ENCODE measurements around the gene SEPTIN5.
"Not testable (repeated sequence)": the region's sequence is repeated elsewhere in the genome, so short reads cannot be mapped to it uniquely, and the experiment has no call there.

The SEPTIN5 gene

DNA sequence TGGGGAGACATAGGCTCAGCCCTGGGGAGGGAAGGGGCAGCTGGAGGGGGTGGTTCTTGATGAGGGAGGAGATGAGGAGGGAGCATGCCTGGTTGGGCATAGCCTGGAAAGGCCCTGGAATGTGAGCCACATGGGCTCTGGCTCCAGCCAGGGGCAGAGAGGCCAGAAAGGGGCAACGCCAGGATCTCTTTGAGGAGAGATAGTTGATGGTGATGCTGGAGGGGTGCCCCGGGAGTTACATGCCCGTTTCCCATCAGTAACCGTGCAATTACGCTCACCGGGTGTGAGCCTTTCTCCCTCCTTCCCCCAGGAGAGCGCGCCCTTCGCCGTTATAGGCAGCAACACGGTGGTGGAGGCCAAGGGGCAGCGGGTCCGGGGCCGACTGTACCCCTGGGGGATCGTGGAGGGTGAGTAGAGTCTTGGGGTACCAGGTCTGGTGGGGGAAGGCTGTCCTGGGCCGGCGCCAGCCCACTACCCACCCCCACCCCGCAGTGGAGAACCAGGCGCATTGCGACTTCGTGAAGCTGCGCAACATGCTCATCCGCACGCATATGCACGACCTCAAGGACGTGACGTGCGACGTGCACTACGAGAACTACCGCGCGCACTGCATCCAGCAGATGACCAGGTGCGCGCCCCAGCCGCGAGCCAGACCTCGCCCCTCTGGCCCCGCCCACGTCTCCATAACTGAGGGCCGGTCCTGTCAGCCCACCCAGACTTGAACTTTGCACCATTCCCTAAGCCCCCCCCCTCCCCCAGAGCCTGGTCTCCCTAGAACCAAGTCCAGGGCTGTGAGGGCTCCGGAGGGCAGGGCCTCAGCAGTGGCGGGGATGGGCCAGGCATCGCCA, 7.3 kb downstream of the SEPTIN5 start:
- DNase-seq: no peak

DNA sequence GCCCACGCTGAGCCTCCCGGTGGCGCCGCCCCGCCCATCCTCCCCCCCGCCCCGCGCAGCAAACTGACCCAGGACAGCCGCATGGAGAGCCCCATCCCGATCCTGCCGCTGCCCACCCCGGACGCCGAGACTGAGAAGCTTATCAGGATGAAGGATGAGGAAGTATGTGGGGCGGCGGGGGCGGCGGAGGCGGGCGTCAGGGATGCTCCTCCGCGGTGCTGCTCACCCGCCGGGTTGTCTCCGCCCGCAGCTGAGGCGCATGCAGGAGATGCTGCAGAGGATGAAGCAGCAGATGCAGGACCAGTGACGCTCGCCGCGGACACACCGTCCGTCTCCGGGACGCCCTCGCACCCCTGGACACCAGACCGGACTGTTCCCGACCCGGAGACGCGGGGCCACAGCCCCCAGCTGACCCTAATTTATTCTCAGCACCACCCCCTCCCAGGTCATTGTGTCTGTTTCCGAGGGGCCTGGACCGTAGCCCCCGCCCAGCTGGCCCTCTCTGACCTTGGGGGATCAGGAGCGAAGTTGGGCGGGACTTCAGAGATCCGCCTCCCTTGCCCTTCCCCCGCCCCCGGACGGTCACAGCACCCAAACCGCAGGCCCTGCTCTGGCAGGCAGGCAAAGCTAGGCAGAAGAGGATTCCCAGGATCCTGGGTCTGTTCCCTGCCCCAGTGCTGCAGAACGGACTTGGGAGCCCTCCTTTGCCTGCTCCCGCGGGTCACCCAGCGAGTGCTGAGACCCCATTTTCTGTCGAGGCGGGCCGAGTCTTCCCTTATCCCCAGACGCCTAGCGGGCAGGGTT, 8.1 kb downstream of the SEPTIN5 start:
- DNase-seq: no peak

DNA sequence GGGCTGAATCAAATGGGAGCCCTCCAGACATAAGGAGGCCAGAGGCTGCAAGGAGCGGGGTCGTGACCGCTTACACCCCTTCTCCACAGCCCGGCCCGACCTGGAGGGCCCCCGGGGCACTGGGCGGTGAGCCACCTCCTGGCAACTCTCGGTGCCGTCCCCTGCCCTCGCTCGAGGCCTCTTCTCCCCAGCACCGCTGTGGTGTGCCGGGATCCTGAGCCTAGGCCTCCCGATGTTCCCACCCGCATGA, 8.6 kb downstream of the SEPTIN5 start:
- DNase-seq: no peak

DNA sequence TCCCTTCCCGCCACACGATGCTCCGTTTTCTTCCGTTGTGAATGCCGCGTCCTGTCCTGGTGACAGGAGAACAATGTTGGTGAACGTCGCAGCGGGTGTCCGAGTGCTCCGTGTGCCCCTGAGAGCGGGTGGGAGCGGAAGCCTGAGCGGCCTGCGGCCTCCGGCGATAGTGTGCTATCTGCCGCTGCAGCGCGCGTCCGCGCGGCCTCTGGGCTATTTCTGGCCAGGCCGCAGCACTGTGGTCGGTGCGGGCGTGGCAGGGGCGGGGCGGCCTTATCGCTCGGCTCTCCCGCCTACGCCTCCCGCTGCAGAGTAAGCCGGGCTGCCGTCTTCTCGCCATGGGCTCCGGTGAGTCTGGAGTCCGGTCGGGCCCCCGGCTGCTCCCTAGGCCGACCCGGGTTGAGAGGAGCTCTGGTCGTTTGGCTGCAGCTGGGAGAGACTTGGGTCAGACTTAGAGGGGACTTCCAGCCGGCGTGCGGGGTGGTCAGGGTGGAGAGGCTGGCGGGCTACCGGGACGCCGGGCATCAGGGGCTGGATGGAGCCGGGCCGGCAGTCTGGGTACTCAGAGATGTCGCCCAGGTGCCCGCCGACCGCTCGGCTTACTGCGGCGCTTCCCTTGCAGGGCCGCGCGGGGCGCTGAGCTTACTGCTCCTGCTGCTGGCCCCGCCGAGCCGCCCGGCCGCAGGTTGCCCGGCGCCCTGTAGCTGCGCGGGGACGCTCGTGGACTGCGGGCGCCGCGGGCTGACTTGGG, 9.1 kb downstream of the SEPTIN5 start, which contains the start of gene GP1BB:
GP1BB (plus strand) TSS at position 308 of the 751 bp plus-strand sequence; CDS start at position 339, 31 bp downstream.
- no peak for DNase-seq

DNA sequence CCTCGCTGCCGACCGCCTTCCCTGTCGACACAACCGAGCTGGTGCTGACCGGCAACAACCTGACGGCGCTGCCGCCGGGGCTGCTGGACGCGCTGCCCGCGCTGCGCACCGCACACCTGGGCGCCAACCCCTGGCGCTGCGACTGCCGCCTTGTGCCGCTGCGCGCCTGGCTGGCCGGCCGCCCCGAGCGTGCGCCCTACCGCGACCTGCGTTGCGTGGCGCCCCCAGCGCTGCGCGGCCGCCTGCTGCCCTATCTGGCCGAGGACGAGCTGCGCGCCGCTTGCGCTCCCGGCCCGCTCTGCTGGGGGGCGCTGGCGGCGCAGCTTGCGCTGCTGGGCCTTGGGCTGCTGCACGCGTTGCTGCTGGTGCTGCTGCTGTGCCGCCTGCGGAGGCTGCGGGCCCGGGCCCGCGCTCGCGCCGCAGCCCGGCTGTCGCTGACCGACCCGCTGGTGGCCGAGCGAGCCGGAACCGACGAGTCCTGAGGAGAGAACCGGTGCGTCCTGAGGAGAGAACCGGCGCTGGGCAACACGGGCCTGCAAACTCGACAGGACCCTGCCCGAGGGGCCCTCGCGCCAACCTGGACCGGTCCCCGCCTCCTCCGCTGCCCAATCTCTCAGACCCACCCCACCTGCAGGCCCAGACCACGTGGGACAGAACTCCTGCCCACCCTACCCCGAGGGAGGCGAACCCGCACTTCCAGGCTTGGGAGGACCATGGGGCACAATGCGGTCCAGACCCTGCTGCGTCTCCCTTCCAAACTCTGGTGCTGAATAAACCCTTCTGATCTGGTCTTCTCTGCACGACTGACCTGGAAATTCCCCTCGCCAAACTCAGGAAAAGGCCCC, 9.9 kb downstream of the SEPTIN5 start:
- DNase-seq: no peak

DNA sequence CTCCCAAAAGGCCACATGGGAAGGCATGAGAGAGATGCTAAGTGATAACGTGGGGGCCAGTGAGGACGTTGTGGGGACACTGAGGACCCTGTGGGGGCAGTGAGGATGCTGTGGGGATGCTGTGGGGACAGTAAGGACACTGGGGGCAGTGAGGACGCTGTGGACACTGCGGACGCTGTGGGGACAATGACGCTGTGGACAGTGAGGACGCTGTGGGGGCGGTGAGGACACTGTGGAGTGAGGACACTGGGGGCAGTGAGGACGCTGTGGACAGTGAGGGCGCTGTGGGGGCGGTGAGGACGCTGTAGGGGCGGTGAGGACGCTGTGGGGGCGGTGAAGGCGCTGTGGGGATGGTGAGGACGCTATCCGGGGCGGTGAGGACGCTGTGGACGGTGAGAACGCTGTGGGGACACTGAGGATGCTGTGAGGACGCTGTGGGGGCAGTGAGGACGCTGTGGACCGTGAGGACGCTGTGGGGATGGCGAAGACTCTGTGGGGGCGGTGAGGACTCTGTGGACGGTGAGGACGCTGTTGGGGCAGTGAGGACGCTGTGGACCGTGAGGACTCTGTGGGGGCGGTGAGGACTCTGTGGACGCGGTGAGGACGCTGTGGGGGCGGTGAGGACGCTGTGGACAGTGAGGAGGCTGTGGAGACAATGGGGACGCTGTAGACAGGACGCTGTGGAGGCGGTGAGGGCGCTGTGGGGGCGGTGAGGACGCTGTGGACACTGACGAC, 10.8 kb downstream of the SEPTIN5 start:
- DNase-seq: no peak

DNA sequence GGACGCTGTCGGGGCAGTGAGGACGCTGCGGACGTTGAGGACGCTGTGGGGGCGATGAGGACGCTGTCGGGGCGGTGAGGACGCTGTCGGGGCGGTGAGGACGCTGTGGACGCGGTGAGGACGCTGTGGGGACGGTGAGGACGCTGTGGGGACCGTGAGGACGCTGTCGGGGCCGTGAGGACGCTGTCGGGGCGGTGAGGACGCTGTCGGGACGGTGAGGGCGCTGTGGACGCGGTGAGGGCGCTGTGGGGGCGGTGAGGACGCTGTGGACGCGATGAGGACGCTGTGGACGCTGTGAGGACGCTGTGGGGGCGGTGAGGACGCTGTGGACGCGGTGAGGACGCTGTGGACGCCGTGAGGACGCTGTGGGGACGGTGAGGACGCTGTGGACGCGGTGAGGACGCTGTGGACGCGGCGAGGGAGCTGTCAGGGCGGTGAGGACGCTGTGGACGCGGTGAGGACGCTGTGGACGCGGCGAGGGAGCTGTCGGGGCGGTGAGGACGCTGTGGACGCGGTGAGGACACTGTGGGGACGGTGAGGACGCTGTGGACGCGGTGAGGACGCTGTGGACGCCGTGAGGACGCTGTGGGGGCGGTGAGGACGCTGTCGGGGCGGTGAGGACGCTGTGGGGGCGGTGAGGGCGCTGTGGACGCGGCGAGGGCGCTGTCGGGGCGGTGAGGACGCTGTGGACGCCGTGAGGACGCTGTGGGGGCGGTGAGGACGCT, 11.9 kb downstream of the SEPTIN5 start:
- DNase-seq: not testable (repeated sequence)

DNA sequence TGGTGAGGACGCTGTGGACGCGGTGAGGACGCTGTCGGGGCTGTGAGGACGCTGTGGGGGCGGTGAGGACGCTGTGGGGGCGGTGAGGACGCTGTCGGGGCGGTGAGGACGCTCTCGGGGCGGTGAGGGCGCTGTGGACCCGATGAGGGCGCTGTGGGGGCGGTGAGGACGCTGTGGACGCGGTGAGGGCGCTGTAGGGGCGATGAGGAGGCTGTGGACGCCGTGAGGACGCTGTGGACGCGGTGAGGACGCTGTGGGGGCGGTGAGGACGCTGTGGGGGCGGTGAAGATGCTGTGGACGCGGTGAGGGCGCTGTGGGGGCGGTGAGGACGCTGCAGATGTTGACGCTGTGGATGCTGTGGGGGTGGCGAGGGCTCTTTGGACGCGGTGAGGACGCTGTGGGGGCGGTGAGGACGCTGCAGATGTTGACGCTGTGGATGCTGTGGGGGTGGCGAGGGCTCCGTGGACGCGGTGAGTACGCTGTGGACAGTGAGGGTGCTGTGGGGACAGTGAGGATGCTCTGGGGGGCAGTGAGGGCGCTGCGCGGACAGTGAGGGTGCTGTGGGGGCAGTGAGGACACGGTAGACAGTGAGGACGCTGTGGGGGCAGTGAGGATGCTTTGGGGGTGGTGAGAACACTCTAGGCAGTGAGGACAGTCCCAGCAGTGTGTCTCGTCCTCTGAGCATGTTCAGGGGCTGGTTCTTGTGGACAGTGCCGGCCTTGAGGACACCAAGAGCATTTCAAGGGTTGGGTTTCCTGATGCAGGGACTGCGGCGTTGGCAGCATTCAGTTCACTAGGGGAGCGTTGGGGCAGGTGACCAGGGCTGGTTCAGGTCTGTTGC, 13.2 kb downstream of the SEPTIN5 start:
- no peak for DNase-seq

DNA sequence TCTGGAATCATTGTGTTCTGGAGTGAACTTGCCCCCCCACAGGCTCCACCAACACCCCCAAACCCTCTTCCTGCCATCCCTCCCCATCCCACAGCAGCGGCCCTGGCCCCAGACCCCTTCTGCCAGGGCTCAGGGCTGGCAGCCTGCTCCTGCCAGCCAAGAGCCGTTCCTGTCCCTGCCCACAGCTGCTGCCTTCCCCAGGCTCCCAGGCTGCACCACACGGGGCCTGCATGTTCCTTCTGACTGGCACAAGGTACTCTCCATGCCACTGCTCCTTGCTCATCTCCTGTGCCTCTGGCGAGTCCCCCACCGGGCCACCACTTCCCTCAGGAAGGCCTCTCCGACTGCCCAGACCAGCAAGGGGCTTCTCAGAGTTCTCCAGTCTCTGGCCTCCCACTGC, 14.0 kb downstream of the SEPTIN5 start:
- no peak for DNase-seq

DNA sequence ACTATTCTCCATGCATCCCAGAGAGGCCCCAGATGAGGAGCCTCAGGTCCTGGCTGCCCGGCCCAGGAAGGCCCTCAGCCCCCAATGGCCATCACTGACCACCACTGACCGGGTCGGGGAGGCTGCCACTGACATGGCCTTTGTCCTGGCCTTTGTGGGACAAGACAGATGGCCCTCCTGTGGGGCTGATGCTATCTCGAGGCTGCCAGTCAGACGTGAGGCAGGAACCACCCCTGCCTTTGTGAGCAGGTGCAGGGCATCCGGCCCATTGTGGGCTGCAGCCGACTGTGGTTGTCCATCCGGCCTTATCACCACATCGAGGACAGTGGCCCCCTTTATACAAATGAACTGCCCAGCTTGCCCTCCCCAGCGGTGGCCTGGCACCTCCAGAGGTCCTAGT, 14.5 kb downstream of the SEPTIN5 start:
- DNase-seq: no peak

DNA sequence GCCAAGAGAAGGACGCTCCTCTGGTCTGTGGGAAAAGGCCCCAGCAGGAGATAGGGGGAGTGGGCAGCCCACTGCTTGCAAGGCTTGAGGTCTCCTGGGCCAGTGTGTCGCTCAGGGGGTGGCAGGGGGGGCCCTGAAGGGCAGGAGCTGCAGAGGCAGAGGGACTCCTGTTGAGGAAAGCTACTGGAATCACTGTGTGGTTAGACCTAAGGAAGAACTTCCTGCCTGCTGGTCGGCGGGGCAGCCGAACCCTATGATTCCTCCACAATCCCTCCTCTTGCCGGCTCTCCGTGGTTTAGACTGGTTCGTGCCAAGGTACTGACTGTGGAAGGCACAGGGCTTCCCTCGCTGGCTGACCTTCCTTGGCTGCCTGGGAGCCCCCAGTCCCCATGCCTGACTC, 15.2 kb downstream of the SEPTIN5 start:
- no peak for DNase-seq

DNA sequence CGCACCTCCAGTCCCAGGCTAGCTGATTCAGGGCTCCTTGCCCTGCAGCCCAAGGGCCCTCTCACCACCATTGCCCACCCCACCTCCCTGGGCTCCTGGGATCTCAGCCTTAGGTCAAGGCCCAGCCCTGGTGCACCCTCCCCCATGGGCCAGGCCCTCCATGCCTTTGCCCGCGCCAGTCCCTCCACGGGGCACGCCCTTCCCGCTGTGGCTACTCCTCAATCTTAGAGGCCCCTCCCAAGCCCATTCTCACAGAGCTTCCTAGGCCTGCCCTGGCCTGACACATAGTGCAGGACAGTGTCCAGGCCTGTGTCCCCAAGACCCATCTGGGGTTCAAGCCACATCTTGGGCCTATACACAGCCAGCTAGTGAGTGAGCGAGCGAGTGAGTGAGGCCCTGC, 15.9 kb downstream of the SEPTIN5 start:
- no peak for DNase-seq

DNA sequence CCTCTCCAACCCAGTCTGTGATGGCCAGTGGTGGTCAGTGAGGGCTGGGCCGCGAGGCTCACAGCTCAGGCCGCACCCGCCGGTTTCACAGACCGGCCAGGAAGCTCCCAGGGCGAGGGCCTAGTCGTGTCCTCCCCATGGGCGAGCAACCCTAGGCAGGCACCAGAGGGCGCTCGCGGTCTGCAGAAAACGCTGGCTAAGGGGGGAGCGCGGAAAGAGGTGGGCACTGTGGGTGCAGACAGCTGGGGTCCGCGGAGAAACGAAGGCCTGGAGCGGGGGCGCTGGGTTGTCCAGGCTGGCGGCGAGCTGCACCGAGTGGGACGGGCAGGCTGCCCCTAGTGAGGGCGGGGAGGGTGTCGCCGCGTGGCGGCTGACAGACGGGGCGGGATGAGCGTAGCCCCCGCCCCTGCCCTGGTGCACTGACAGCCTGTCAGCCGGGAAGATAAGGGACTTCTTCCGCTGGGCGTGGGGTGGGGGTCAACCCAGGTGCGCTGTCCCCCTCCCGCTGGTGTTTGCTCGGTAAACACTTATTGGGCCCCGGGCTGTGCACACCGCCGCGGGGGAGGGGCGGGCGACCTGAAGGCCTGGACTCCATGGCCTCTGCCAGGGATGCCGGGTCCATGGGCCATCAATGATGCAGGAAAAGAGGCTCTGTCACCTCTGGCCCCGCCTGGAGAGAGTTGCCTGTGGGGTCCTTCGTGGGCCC, 16.5 kb downstream of the SEPTIN5 start:
- DNase-seq: peak; percentile 57

DNA sequence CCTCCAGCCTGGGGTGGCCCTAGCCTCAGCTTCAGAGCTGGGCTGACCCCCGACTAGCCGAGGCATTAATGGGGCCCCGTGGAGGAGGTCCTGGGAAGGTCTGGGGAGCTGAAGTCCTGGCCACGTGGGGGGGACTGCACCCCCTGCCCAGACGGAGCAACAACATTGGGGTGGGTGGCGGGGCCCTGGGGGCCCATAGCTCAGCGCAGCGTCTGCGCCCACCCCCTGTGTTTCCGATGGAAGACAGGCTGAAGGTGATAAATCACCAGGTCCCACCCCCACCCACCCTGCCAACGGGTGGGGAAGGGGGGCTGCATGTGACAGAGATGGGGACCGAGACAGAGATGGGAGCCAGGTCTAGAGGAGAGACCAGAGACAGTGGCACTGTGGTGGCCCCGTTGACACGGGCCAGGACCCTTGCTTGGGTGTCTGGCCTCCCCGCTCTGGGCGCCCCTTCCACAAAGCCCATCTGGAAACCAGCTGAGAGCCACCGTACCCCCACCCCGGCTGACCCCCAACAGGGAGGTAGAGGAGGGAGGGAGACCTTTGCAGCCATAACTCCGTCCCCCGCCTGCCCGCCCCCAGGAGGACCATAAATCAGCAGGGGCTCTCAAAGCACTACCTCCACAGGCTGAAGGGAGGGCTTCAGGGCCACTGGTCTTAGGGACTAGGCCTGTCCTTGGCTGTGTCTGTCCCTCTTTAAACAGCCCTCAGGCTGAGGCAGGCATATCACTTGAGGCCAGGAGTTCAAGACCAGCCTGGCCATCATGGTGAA, 17.2 kb downstream of the SEPTIN5 start:
- no peak for DNase-seq

DNA sequence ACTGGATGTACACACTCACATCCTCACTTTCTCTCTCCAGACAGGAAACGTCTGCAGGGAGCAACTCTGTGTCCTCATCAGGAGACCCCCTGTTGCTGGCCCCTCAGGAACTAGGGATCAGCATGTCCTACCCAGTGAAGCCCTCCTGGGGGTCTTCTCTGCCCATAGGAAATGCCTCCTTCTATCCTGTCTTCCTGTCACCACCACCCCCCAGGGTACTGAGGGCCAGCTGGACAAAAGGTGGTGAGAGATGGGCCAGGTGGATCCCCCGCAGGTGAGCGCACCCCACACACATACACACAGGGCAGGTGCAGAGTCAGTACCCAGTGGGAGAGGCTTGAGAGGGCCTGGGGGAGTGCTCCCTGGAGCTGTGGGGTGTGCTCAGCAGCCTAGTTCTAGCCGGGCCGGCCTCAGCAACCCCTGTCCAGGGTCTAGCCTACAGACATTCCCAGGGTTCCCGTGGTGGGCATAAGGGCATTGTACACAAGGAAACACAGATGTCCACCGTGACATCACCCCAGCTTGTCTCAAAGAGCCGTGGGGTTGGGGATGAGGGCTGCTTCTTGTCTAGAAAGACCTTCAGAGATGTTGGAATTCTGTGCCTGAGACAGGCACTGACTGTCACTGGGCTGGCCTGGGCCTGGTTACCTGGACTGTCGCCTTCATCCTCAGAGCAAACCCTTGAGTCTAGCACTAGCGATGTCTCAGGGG, 18.3 kb downstream of the SEPTIN5 start:
- no peak for DNase-seq

DNA sequence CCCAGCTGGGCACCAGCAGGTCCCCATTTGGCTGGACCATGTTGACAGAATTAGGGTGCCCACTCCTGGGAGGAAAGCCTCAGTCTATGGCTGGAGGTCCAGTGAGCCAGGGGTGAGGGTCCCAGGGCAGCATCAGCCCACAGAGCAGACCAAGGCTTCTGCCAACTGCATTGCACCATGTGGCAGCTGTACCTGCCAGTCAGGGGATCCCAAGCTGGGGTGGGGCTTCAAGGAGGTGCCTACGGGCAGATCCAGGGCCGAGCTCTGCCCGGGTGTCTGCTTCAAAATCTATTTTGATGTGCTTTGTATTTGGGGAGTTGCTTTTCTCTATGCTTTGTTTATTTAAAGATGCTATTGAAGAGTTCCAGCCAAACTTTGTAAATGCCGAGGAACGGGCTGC, 19.5 kb downstream of the SEPTIN5 start:
- no peak for DNase-seq

DNA sequence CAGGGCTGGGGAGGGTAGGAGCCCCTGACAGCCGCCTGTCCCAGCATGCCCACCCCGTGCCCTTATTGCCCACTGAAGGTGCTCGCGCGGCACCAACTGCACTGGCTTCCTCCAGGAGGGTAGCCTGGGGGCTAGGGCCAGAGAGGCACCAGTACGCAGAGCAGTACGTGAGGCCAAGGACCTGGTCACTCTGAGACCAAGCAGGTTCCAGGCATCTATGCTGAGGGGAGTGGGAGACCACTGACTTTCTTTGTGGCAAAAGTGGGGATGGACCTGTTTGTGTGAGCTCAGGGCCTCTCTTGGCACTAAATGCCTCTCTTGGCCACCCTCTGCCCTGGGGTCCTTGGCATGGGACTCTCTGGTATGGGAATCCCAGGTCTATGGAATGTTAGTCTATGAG, 19.9 kb downstream of the SEPTIN5 start:
- DNase-seq: no peak

DNA sequence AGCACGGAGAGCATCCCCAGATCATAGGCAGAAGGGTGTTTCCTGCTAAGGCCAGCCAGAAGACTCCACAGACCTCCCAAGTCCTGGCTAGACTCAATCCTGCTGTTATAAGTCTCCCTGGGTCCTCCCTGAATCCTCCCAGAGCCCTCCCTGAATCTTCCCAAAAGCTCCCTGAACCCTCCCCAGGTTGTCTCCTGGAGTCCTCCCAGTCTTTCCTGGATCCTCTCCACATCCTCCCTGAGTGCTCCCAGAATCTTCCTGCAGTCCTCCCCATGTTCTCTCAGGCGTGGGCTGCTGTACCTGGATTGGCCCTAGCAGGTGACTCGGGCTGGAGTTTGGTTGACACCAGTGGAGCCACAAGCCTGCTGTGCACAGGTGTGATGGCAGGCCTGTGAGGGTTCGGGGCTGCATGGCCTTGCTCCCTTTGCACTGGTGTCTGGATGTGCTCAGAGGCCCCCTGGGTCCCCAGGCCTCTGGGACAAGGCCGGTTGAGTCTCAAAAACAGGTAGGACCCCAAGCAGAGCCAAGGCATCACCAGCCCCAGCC, 20.6 kb downstream of the SEPTIN5 start:
- DNase-seq: no peak
